Endothelial cell of umbilical vein (primary cell): Measurements from ENCODE around the gene CIITA.

Source experiments
- CTCF ChIP-seq, 2 donors: IDR thresholded peaks; 1 replicate in 1 of 2; 2 replicates in 1 of 2; pipeline ENCODE4 v1.5.1; 2011; ENCODE audit warnings: low read length in 2 of 2, mild to moderate bottlenecking in 2 of 2, moderate library complexity in 2 of 2, control low read depth in 1 of 2, inconsistent platforms in 1 of 2, low read depth in 1 of 2; ENCODE audit not compliant: insufficient read depth in 1 of 2; ENCODE audit errors: extremely low read depth in 1 of 2
- EZH2 ChIP-seq: IDR thresholded peaks from 2 replicates; pipeline ENCODE4 v1.6.1; 2012; ENCODE audit warnings: borderline replicate concordance, low read depth, mild to moderate bottlenecking, moderate library complexity, low read length, inconsistent platforms; ENCODE audit not compliant: severe bottlenecking
- JUN ChIP-seq: IDR thresholded peaks from 2 replicates; pipeline ENCODE4 v1.6.1; 2011; ENCODE audit warnings: borderline replicate concordance, low read depth; ENCODE audit not compliant: insufficient read length, insufficient read depth
- MAX ChIP-seq: IDR thresholded peaks from 2 replicates; pipeline ENCODE4 v1.6.1; 2011; ENCODE audit not compliant: insufficient read depth, insufficient read length
- POLR2A ChIP-seq: IDR thresholded peaks from 2 replicates; pipeline ENCODE4 v1.6.1; 2012; ENCODE audit warnings: low read depth, mild to moderate bottlenecking, control low read depth, low read length
- POLR2AphosphoS5 ChIP-seq: IDR thresholded peaks from 2 replicates; pipeline ENCODE4 v1.6.1; 2012; ENCODE audit warnings: low read depth, mild to moderate bottlenecking, control low read depth, low read length, moderate library complexity; ENCODE audit not compliant: insufficient read depth

GRCh38 chr16:10964891-10965326 is 87.9 kb downstream of the CIITA start:
- TF ChIP-seq JUN (no peak), POLR2A (no peak), CTCF (IDR thresholded peaks at IDR 0.05; ENCODE audit: extremely low read depth in 1 of 2, insufficient read depth in 1 of 2, low read depth in 1 of 2, low read length in 2 of 2) (no peak), MAX (no peak), EZH2 (no peak), POLR2AphosphoS5 (no peak)
